AG04449 (cell line): ENCODE data around the gene IGFBP2.

ENCODE experiments used
- CTCF ChIA-PET: fragments of 350-600 bp; formaldehyde crosslinking; extraction: SDS; loops from one replicate; lab custom pipeline; 2021; ENCODE audit warnings: antibody characterized with exemption; lab: Yijun Ruan, JAX
- POLR2A ChIA-PET: fragments of 400-600, 350-600 bp; formaldehyde crosslinking; extraction: SDS; loops from one replicate; lab custom pipeline; 2020; ENCODE audit warnings: antibody characterized with exemption, inconsistent platforms; lab: Yijun Ruan, JAX
- DNase-seq: peaks from one replicate; pipeline ENCODE4 v3.0.0-alpha.2; 2010; ENCODE audit warnings: low read depth, low spot score
- H3K4me3 ChIP-seq: 2 replicates; pipeline ENCODE4 v1.5.1; 2011; ENCODE audit warnings: low read depth, mild to moderate bottlenecking, control low read depth, low read length
- TF ChIP-seq, protein P1 (sequence below): IDR thresholded peaks from one replicate; pipeline ENCODE4 v1.5.1; 2011; ENCODE audit warnings: mild to moderate bottlenecking, moderate library complexity, low read length, control low read depth, inconsistent platforms; ENCODE audit not compliant: insufficient read depth; ENCODE audit errors: missing control alignments

Gene IGFBP2

DNA sequence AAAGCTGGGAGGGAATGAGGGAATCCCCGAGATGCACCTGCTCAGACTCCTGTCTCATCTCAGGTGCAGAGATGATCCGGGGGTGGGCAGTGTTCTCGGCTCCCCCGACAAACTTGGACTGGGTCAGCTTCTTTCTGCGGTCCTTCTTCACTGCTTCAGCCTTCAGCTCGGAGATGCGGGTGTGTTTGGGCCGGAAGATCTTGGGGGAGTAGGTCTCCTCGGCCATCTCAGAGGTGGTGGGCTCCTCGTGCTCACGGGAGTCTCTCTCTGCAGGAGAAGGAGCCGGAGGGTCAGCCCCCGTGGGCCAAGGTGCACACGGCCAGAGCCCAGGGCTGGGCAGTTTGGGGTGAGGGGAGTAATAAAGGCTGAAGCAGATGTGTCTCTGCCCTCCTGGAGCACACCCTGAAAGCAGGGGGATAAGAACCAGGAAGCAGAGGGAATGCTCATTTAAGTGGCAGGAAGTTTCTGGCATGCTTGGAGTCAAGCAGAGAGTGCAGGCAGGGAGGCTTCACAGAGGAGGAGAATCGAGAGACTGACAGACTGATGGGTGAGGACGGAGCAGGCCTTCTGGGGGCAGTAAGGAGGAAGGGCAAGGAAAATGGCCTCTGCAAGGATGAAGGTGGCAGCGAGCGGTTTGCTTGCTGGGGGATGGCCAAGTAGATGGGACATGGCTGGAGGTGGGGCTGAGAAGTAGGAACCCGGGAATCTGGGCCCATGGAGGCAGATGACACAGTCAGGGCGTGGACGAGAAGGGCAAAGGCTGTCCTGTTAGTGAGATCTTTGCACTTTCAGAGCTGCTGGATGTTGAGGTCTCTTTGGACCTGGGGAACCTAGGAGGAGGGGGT is 45.8 kb downstream of the IGFBP2 start:
- TF ChIP-seq, protein P1, sequence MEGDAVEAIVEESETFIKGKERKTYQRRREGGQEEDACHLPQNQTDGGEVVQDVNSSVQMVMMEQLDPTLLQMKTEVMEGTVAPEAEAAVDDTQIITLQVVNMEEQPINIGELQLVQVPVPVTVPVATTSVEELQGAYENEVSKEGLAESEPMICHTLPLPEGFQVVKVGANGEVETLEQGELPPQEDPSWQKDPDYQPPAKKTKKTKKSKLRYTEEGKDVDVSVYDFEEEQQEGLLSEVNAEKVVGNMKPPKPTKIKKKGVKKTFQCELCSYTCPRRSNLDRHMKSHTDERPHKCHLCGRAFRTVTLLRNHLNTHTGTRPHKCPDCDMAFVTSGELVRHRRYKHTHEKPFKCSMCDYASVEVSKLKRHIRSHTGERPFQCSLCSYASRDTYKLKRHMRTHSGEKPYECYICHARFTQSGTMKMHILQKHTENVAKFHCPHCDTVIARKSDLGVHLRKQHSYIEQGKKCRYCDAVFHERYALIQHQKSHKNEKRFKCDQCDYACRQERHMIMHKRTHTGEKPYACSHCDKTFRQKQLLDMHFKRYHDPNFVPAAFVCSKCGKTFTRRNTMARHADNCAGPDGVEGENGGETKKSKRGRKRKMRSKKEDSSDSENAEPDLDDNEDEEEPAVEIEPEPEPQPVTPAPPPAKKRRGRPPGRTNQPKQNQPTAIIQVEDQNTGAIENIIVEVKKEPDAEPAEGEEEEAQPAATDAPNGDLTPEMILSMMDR: no peak
- H3K4me3 ChIP-seq: no peak overlapping the region
- CTCF ChIA-PET: interaction anchor here (1.4 to 36.8 kb wide), 3 partner anchors 12 to 1034 kb away, joined by 5 to 1277 read pairs (median 7); no protein-coding TSS in a partner anchor
- POLR2A ChIA-PET: no interaction called here
- no peak for DNase-seq

DNA sequence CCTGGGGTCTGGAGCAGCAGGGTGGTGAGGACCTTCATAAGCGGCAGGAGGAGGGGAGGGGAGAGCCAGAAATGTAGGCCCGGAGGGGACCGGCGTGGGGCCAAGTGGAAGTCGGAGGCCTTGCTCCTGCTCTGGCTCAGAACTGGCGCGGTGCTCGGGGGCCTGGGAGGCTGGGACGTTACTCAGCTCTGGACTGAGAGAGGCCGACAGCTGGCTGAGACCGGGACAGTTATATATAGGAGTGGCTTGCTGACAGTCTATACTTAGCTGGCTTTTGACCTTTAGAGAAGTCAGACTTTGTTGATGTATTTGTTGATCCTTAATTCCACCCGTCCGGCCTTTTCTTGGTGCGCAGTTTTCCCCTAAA is 46.4 kb downstream of the IGFBP2 start:
- no peak overlapping the region for H3K4me3 ChIP-seq
- DNase-seq: no peak
- TF ChIP-seq, protein P1: no peak
- POLR2A ChIA-PET: no interaction called here
- CTCF ChIA-PET: interaction anchor here (1.9 kb wide), 1 partner anchor 1033 kb away, joined by 5 read pairs; no protein-coding TSS in a partner anchor

DNA sequence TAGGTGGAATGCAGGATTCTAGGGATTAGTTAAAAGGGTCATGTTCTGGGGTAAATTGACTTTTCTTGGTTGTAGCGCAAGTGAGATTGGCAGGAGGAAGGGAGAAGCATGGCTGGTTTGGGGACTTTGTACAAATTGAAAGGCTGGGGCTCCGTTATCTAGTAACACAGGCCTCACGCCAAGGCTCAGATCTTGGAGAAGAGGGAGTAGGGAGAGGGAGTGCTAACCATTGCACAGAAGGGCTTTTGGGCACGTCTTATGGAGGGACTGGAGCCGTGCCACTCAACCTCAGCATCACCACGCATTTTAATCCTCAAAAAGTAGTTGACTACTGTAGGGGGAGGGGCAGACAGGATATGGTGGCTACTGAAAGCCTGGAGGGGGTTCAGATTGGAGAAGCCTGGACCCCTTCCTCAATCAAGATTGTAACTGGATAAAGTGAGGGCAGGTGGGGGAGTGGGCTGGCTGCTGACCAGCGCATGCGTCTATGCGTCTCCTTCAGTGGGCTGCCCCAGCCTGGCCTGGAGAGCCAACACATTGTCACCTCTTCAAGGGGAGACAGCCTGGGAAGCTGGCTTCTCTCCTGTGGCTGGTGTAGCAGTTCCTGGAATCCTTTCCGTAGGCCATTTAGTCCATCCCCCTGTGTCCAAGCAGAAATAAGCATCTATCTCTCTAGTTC is 47.9 kb downstream of the IGFBP2 start:
- POLR2A ChIA-PET: no interaction called here

DNA sequence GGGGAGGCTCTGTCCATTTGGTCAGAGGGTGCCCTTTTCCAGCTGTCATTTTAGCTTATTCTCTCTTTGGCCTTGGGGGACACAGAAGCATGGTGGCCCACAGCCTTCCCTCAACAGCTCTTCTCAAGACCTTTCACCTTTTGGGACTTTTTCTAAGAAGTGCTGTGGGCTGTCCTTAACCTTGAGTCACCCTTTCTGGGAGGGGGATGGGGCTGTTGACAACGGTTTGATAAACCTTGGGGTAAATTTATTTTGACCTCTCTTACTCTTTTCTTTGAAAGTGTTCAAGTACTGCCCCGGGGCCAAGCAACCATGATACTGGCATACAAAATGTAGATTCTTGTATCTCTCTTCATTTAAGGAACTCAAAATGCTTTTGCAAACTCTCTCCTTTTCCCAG is 48.5 kb downstream of the IGFBP2 start:
- ChIA-PET POLR2A (no interaction called here), CTCF (interaction anchor here (0.6 to 5.8 kb wide), 45 partner anchors 7 to 1080 kb away, joined by 3 to 48 read pairs (median 5); partner anchors contain the start of gene IGFBP5)
- no peak overlapping the region for H3K4me3 ChIP-seq
- TF ChIP-seq, protein P1: no peak
- DNase-seq: no peak

More for the DNA sequence above, 47.9 kb downstream of the IGFBP2 start:
- DNase-seq: no peak
- CTCF ChIA-PET: interaction anchor here (1.2 to 5.8 kb wide), 14 partner anchors 13 to 1075 kb away, joined by 3 to 48 read pairs (median 11); partner anchors contain the start of gene IGFBP5
- H3K4me3 ChIP-seq: no peak overlapping the region
- TF ChIP-seq, protein P1: no peak

DNA sequence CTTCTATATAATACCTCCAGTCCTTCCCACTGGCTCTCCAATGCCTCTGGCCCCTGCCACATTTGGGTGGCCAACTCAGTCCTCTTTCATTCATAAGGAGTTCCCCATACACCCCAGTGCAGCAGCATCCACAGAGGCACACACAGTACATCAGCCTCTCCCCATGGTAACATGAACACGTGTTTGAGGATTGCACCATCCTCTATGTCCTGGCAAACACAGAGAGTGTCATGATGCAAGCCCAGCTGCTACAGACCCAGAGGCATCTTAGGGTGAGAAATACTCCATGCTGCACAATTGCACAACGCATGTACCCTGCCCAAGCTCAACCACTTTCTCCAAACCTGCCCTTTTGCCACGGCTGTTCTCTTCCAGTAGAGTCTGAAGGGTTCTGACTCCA is 50.6 kb downstream of the IGFBP2 start:
- ChIA-PET POLR2A (interaction anchor here (0.7 kb wide), 1 partner anchor 596 kb away, joined by 3 read pairs; no protein-coding TSS in a partner anchor), CTCF (interaction anchor here (0.6 to 5.8 kb wide), 7 partner anchors 16 to 1031 kb away, joined by 3 to 48 read pairs (median 12); no protein-coding TSS in a partner anchor)
- TF ChIP-seq, protein P1: no peak
- H3K4me3 ChIP-seq: no peak overlapping the region
- DNase-seq: peak; percentile 89
